GM19372 (cell line): ENCODE results near the gene MLYCD.

Experiments used
- ATAC-seq: cut with Tn5 transposase; IDR thresholded peaks from one replicate; pipeline ENCODE4 v1.9.1; 2021; ENCODE audit warnings: mild to moderate bottlenecking, low read depth, moderate library complexity; ENCODE audit not compliant: unreplicated experiment

MLYCD gene

GRCh38 chr16:83898463-83899271, at the start of gene MLYCD:
MLYCD (plus strand) TSS chr16:83899115; CDS start chr16:83899145, 30 bp downstream.
- ATAC-seq, result peak; percentile 88

DNA sequence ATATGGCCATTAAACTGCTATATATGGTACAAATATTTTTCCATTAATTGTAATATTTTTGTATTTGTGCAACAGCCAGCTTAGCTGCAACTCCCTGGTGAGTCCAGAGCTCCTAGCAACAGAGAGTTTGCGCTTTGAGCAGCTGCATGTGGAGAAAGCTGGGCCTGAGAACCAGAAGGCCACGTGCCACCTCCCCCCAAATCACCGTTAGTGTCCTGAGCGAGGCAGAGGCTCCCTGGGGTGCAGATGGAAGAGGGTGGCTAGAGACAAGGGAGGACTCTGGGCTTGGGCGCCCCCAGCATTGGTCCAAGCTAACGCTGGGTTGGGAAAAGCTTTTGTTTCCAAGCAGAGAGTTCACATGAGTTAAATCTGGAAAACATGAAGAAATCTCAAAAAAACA, 49.5 kb upstream of the MLYCD start:
- no peak for ATAC-seq

GRCh38 chr16:83850947-83851346, 48.0 kb upstream of the MLYCD start:
- ATAC-seq, result no peak

- ATAC-seq, result no peak
These were observed 47.4 kb upstream of the MLYCD start for GRCh38 chr16:83851473-83851872.

- ATAC-seq, result no peak
These were observed 46.1 kb upstream of the MLYCD start for GRCh38 chr16:83852774-83853173.

DNA sequence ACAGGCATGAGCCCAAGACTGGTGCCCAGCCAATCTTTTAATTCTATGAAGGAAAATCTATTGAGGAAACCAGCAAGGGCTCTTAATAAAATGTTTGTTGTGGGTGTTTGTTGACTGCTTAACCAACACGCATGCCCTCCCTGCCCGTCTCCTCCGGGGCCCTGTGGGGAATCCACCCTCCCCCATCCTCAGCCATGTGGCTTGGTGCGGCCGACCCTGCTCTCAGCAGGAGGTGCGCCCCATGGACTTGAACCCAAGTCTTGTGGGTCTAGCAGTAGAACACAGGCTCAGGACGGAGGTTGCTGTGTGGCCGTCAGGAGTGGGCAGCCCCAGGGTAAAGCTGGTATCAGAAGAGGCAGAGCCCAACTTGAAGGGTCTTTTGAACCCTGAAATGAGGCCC, 45.1 kb upstream of the MLYCD start:
- ATAC-seq, result no peak

GRCh38 chr16:83854420-83854819, 44.5 kb upstream of the MLYCD start:
- no peak for ATAC-seq

- ATAC-seq, result no peak
These were observed 42.1 kb upstream of the MLYCD start for GRCh38 chr16:83856792-83857191.

- no peak for ATAC-seq
These were observed 39.6 kb upstream of the MLYCD start for GRCh38 chr16:83859265-83859664.

DNA sequence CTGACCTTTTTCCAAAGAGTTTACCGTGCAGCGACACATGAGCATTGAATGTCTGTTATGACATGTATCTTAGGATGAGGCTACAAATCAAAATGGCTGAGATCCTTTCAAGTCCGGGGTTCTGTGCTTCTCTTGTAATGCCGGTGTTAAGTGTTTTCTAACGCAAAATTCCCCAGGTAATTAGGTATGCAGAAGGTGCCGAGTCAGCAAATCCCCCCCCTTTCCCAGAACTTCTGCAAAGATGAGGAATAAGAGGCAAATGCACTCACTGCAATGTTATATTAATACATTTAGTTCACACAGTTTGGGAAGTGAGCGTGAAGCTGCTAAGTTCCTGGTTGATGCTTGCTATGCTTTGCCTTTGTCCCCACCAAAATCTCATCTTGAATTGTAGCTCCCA, 36.3 kb upstream of the MLYCD start:
- ATAC-seq, result no peak

- ATAC-seq, result no peak
These were observed 35.2 kb upstream of the MLYCD start for GRCh38 chr16:83863682-83864081.

DNA sequence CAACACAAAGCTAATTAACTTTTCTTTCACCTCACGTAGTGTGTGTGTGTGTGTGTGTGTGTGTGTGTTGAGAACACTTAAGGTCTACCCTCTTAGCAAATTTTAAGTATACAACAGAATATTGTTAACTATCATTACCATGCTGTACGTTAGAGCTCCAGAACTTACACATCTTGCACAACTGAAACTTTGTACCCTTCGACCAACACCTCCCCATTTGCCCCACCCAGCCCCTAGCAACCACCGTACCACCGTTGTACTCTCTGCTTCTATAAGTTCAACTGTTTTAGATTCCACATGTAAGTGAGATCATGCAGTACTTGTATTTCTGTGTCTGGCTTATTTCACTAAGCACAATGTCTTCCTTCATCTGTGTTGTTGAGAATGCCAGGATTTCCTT, 28.1 kb upstream of the MLYCD start:
- no peak for ATAC-seq

DNA sequence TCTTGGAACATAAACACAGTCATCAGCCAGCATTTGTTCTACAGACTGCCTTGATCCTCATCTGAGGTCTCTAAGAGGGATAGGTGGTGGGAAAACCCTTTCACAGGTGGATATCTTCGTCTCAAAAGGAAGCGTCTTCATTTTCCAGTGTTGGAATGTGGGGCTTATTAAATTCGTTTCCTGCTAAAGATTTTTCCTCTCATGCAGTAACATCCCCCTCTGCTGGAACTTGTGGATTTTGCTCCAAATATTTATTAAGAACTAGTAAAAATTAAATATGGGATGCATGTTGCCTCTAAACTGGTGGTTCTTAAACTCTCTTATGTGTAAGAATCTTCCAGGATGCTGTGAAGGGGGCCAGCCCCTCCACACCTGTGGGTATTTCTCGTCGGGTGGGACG, 20.1 kb upstream of the MLYCD start:
- ATAC-seq, result no peak

DNA sequence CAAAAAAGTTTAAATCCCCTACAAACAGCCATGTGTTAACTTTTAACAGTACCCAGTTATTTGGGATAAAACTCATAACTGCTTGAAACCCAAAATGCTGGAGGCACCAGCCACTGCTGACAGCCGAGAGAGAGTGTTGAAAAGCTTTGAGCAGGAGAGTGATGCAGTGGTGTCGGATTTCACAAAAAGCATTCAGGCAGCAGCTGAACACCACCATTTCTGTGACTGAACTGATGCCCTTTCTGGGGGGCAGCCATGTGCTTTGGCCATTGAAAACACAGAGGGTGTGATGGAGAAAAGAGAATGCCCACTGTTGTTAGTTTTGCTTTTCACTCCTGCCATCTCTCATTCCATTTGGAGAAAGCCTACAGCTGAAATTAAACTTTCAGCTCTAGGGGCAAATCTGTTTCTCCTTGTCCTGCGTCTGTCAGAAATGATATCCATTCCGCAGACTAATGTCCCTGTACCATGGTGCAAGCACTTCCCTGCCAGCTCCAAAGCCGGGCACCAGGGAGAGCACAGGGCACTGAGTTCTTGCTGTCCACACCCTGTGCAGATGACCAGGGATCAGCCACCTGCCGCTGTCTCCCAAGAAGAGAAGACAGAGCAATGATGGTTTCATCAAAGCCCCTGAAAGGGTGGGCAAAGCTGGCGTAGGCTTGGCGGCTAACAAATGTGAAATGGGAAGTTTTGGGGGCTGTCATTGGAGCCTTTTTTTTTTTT, 16.6 kb upstream of the MLYCD start:
- no peak for ATAC-seq

GRCh38 chr16:83886199-83886971, 12.5 kb upstream of the MLYCD start:
- ATAC-seq, result no peak

DNA sequence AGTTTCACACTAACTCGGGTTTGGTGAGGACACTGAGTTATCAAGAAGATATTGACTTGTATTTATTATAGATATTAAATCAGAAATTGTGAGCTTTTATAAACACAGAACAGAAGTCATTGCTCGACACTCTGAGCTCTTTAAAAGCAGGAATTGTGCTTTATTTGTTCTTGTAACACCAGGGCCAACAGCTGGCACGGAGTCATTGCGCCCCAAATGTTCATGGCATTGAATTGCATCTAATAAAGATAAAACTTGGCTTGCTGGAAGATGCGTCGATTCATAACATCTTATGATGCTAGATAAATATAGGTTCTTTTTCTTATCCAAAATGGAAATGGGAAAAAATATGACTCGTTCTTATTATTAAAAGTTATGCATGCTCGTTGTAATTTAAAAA, 11.8 kb upstream of the MLYCD start:
- ATAC-seq, result no peak

DNA sequence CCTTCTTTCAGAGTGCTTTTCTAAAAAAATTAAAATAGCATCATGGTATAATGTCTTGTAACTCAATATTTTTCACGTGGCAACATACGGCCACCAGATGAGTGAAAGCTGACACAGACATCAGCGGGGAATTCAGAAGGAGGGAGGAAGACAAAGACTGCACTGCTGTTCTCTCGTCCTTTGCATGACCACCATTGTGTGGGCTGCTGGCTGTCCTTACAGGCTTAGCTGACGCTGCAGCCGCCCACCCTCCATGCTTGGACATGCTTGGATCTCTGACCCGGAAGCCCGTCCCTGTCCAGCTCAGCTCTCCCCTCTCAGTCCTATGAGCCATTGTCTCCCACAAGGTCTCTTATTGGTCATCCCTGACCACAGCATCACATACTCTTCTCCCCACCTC, 11.4 kb upstream of the MLYCD start:
- no peak for ATAC-seq

DNA sequence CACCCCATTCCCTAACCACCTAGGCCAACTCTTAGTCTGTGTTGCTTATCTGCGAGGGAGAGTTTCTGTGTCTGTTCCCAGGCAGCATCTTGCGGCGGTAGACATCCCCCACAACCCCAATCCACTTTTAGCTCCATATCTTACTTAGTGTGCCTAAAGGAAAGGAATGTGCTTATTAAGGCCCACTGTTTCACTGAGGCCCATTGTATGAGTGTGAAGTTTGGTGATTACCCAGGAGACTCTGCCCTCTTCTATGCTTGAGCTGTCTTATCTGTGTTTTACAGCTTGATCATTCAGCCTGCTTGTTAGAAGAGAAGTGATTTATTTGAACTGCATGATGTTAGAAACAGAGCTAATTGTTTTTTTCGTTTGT, 10.3 kb upstream of the MLYCD start:
- no peak for ATAC-seq

GRCh38 chr16:83890359-83890758, 8.6 kb upstream of the MLYCD start:
- no peak for ATAC-seq

- ATAC-seq, result no peak
These were observed 7.2 kb upstream of the MLYCD start for GRCh38 chr16:83891742-83892141.

DNA sequence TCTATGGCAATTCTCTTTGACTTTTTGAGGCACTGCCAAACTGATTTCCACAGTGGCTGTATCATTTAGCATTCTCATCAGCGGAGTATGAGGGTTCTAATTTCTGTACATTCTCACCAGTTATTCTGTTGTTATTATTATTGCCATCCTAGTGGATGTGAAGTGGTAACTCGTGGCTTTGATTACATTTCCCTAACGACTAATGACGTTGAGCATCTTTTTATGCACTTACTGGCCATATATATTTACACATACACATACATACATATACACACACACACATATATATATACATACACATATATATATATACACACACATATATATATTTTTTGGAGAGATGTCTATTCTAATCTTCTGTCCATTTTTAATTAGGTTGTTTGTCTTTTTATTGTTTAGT, 3.7 kb upstream of the MLYCD start:
- no peak for ATAC-seq
